K562 treated with DMSO at 1 percent for 24 hours (cell line): ENCODE results near the gene OPN5. TPM values are rescaled to one million over a fixed set of nuclear protein-coding genes. Genes with fewer than 3 reads are reported as not detected.

Source experiments
- total RNA-seq: library from RNA; unstranded; fragments of 300-600 nt; gene quantifications from 2 replicates; pipeline ENCODE4 v1.2.3, GENCODE V29; 2022; ENCODE audit warnings: low read depth; ENCODE audit not compliant: insufficient read depth

OPN5 gene
- total RNA-seq, result not detected in 2 replicates

GRCh38 chr6:47781732-47782131 is at the start of gene OPN5:
Gene OPN5, plus strand, starts transcription at chr6:47782032. Its CDS starts 35 bp downstream, at chr6:47782067.

Other genes starting within 250 kb of the OPN5 start
- gene ADGRF4, start 83.5 kb upstream of the OPN5 start, total RNA-seq, result not detected in 2 replicates